Hepatic stellate cell (primary cell): ENCODE data around the gene TOP1.
A peak's percentile ranks its signal among the peaks of the same experiment; 100 is the strongest.

Experiments
- DNase-seq: peaks from one replicate; pipeline ENCODE4 v3.0.0; 2011; ENCODE audit warnings: low spot score

The TOP1 gene

GRCh38 chr20:41169791-41170351, 141.2 kb downstream of the TOP1 start:
- peak; percentile 67 for DNase-seq

GRCh38 chr20:41170386-41171105, 141.9 kb downstream of the TOP1 start:
- no peak for DNase-seq

- no peak for DNase-seq
Measured at GRCh38 chr20:41171736-41172295, 143.2 kb downstream of the TOP1 start.

GRCh38 chr20:41172296-41173140, 143.9 kb downstream of the TOP1 start:
- DNase-seq, result no peak

- DNase-seq, result peak; percentile 91
Measured at GRCh38 chr20:41173161-41173721, 144.6 kb downstream of the TOP1 start.

GRCh38 chr20:41173791-41174341, 145.2 kb downstream of the TOP1 start:
- no peak for DNase-seq
